DMS53 treated with DMSO at 0.1 percent for 48 hours (cell line): ENCODE measurements around the gene EPS8L2.

ENCODE experiments used
- DNase-seq: peaks from one replicate; lab custom pipeline; 2025; ENCODE audit not compliant: unreplicated experiment; lab: John Stamatoyannopoulos, UW

EPS8L2 gene

GRCh38 chr11:705646-706438 lies at the start of gene EPS8L2:
EPS8L2 (plus strand) TSS chr11:706231; CDS start chr11:709408, 3,177 bp downstream.
- peak; percentile 34 for DNase-seq

DNA sequence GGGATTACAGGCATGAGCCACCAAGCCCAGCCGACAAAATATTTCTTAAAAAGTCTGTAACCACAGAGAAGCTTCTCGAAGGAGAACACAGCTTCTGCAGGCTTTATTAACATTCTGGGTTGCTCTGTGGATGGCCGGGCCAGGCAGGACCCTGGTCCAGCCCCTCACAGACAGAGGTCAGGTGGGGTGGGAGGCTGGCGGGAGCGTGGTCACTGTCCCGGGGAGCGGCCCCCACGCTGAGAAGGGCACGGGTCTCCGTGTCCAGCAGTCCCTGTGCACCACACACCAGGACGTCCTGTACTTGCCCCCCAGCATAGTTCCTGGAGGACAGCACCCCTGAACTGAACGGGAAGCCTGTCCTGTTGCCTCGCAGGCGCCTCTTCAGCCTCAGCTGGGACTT lies 49.6 kb upstream of the EPS8L2 start:
- no peak for DNase-seq

- no peak for DNase-seq
Observed at GRCh38 chr11:656866-657265, 49.2 kb upstream of the EPS8L2 start.

DNA sequence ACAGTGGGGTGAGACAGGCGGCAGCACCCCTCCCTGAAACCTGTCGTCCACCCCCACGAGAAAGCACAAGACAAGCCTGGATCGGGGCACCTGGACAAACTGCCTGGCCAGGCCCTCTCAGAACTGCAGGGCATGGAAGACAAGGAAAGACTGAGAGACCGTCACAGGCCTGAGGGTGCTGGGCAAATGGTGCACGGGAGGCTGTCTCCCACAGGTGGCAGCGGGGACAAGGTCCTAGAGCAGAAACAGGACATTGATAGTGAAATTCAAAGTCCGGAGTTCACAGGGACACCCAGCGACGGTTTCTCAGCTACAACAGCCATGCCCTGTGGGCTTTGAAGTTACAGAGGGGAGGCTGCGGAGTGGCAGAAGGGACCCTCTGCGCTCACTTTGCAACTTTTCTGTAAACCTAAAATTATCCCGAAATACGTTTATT lies 48.3 kb upstream of the EPS8L2 start:
- DNase-seq: no peak

GRCh38 chr11:659532-660085 lies 46.4 kb upstream of the EPS8L2 start:
- DNase-seq: no peak

- DNase-seq: no peak
Observed at GRCh38 chr11:660281-660680, 45.8 kb upstream of the EPS8L2 start.

- no peak for DNase-seq
Observed at GRCh38 chr11:660681-661444, 45.2 kb upstream of the EPS8L2 start.

DNA sequence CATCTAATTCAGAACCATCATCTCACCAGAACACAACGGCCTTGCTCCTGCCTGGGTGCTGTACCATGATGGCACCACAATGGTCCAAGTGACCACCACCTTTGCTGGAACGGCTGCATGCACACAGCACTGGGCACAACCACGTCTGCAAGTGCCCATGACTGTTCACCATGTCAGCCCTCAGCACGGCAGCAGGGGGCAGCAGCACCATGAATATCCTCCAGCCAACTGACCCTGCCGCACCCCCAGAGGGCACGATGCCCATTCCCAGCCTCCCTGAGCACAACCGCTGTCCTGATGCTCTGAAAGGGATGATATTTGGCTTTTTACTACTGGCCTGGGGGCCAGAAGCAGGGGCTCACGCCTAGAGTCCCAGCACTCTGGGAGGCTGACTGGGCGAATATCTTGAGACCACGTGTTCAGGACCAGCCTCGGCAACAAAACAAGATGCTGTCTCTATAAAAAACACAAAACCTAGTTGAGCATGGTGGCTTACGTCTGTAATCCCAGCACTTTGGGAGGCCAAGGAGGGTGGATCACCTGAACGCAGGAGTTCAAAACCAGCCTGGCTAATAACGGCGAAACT lies 43.2 kb upstream of the EPS8L2 start:
- peak; percentile 21 for DNase-seq

GRCh38 chr11:665062-665703 lies 40.8 kb upstream of the EPS8L2 start:
- no peak for DNase-seq

DNA sequence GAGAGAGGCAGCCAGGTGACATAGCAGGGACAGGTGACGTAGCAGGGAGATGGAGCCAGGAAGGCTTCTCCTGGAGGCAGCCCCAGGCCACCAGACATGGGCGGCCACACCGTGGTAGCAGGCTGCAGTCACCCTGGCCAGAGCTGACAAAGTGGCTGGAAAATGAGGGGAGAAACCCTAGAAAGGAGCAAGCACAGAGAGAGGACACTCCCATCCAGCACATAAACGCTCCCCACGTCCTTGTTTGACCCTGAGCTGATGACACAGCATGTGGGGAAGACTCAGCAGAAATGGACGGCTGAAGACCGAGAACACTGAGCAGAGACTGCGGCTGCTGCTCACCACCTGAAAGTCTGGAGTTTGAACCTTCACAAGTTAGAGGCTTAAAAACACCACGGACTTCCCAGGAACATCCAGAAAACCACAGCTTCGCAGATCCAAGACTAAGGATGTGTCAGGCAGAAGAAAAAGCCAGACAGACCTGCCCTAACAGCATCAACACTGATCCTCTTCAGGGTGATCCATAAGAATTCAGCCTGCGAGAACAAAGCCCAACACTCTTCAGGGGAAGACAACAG lies 40.2 kb upstream of the EPS8L2 start:
- DNase-seq: no peak

DNA sequence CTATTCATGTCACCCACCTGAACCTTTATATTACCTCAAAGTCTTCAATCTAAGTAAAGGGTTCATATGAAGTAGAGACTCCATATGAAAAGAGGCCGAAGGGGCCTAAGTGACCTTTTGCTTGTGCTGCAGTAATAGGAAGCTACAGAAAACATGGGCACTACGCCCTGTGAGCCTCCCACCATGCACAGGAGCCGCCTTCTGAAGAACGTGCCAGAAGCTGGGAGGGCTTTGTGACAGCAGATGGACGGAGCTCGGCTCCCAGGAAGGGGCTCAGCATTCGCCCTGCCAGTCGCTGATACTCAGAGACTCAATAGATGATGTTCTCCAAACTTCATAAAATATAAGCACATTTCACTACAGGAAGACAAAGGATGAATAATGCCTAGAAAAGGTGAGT lies 32.2 kb upstream of the EPS8L2 start:
- no peak for DNase-seq

DNA sequence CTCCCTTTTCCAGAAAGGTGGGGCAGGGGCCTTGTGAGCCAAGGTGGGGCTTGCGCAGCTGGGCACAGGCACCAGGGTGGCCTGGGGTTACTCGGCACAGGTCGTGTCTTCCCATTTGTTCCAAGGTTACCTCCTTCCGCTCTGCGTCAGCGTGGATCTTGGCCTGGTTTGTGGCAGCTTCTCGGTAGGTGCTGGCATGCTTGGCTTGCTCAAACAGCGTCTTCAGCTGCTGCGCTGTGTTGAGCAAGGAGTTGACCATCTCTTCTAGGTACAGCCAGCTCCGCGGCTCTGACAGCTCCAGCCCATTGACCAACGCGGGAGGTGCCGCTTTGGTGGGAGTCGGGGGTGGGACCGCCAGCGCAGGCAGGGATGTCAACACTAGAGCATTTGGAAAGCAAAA lies 31.6 kb upstream of the EPS8L2 start:
- no peak for DNase-seq

- DNase-seq: no peak
Observed at GRCh38 chr11:678297-678696, 27.7 kb upstream of the EPS8L2 start.

- no peak for DNase-seq
Observed at GRCh38 chr11:679271-680207, 26.5 kb upstream of the EPS8L2 start.

DNA sequence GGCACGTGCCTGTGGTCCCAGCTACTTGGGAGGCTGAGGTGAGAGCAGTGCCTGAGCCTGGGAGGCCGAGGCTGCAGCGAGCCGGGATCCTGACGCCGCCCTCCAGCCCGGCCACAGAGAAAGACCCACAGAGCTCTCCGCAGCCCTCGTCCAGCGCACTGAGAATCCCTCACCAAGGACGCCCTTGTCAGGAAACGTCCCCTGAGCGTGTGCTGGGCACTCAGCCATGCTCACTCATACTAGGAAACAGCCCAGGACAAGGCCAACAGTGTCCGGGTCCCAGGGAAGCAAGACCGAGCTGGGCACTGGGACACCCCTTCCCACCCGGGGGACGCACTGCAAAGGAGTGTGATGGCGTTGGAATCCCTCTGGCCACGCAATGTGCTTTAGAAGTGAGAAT lies 25.6 kb upstream of the EPS8L2 start:
- DNase-seq: no peak

GRCh38 chr11:680970-681369 lies 25.1 kb upstream of the EPS8L2 start:
- DNase-seq: no peak

GRCh38 chr11:686451-687243 lies 19.4 kb upstream of the EPS8L2 start:
- DNase-seq: no peak

DNA sequence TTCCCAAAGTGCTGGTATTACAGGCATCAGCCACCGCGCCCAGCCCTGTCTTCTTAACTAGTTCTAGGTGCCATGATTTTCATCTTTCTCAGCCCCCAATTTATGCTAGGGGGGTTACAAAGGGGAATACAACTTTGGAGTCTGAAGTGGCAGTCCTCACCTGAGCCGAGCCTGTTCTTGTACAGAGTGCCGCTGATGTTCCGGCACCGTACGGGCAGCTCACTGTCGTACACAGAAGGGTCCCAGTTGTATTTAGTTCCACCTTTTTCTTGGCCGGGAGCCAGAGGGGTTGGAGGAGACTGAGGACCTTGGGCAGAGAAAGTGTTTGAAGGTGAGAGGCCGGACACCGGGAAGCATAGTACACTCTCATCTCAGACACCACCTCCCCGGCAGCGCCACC lies 18.3 kb upstream of the EPS8L2 start:
- DNase-seq: no peak

- no peak for DNase-seq
Observed at GRCh38 chr11:688681-689080, 17.4 kb upstream of the EPS8L2 start.
